K562 (cell line): ENCODE data around the gene SH3GL3.

Experiments used
- ELF4 ChIP-seq: fragments of 450-650 bp; formaldehyde crosslinking; IDR thresholded peaks from 2 replicates; pipeline ENCODE4 v1.4.0; 2022; ENCODE audit warnings: missing genetic modification characterization
- EP300 ChIP-seq: IDR thresholded peaks from 2 replicates; pipeline ENCODE4 v1.6.1; 2012; ENCODE audit warnings: low read length, improper control_type of control experiment
- GABPB2 ChIP-seq: fragments of 250-450 bp; sonication (Bioruptor Pico); conservative IDR thresholded peaks from 2 replicates; pipeline ENCODE4 v1.5.1; 2021; ENCODE audit warnings: mild to moderate bottlenecking
- JUND ChIP-seq, 2 experiments: IDR thresholded peaks; 2 replicates in 1 of 2; 3 replicates in 1 of 2; pipeline ENCODE4 v1.6.1; 2011; ENCODE audit warnings: borderline replicate concordance in 2 of 2, low read depth in 2 of 2, low read length in 2 of 2, improper control_type of control experiment in 1 of 2, missing biosample characterization in 1 of 2, missing genetic modification characterization in 1 of 2, missing genetic modification reagents in 1 of 2
- KDM4B ChIP-seq, 2 experiments: fragments of 450-650 bp in 1 of 2; sonication (generic) in 1 of 2; IDR thresholded peaks; 2 replicates each; pipeline ENCODE4 v1.6.1; 2016 to 2017; ENCODE audit warnings: borderline replicate concordance in 2 of 2, antibody characterized with exemption in 1 of 2, low read depth in 1 of 2, mild to moderate bottlenecking in 1 of 2
- MAZ ChIP-seq, 2 experiments: fragments of 450-650 bp in 1 of 2; sonication (generic) in 1 of 2; formaldehyde crosslinking; IDR thresholded peaks in 1 of 2; conservative IDR thresholded peaks in 1 of 2; 2 replicates each; pipeline versions ENCODE4 v1.4.0 to v1.5.0; 2020; ENCODE audit warnings: mild to moderate bottlenecking in 1 of 2, missing genetic modification reagents in 1 of 2
- RAD51 ChIP-seq: fragments of 450-650 bp; IDR thresholded peaks from 2 replicates; pipeline ENCODE4 v1.7.1; 2016; ENCODE audit warnings: low read depth, mild to moderate bottlenecking, borderline replicate concordance
- RFX1 ChIP-seq: fragments of 450-650 bp; IDR thresholded peaks from 2 replicates; pipeline ENCODE4 v1.6.1; 2016; ENCODE audit warnings: mild to moderate bottlenecking, moderate library complexity
- SMC3 ChIP-seq: conservative IDR thresholded peaks from 2 replicates; pipeline ENCODE4 v1.6.1; 2011; ENCODE audit warnings: low read depth, low read length, improper control_type of control experiment; ENCODE audit not compliant: insufficient read depth
- TAF9B ChIP-seq: fragments of 450-650 bp; IDR thresholded peaks from 2 replicates; pipeline ENCODE4 v1.6.1; 2018; ENCODE audit warnings: mild to moderate bottlenecking; ENCODE audit not compliant: partially characterized antibody
- TF ChIP-seq, protein P1 (sequence below): sonication (generic); formaldehyde crosslinking; IDR thresholded peaks from 2 replicates; pipeline ENCODE4 v1.8.1; 2023; ENCODE audit warnings: missing genetic modification reagents, mild to moderate bottlenecking, borderline replicate concordance
- TF ChIP-seq, protein P2 (sequence below), 3 experiments: IDR thresholded peaks in 2 of 3; conservative IDR thresholded peaks in 1 of 3; 2 replicates each; pipeline ENCODE4 v1.5.1; 2011 to 2012; ENCODE audit warnings: low read length in 3 of 3, mild to moderate bottlenecking in 3 of 3, control low read depth in 2 of 3, improper control_type of control experiment in 1 of 3, inconsistent platforms in 1 of 3, low read depth in 1 of 3, mixed read lengths in 1 of 3, moderate library complexity in 1 of 3; ENCODE audit not compliant: insufficient read depth in 2 of 3

DNA sequence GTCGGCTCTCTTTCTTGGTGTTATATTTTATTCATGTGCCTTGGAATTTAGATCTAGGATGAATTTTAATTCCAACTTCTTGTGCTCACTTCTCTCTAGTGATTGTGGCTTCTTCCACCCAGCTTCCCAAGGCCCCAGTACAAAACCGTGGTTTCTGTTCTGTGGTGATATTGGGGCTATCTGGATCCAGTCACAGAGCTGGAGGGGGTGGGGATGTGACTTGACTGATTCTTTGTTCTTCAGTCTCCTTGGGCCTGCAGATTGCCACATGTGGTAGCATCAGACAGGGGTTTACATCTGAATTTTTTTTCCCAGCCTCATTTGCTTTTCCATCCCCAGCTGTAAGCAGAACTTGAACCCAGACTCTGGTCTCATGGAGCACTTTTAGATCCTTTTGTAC lies 108.2 kb downstream of the SH3GL3 start:
- TF ChIP-seq ELF4 (no peak), SMC3 (no peak), TAF9B (no peak), GABPB2 (CRISPR knock-in tag) (no peak), MAZ (CRISPR knock-in tag; conservative IDR thresholded peaks at IDR 0.05 in 1 of 2, IDR thresholded peaks at IDR 0.05 in 1 of 2) (no peak), KDM4B (IDR thresholded peaks at IDR 0.05; ENCODE audit: borderline replicate concordance in 2 of 2, low read depth in 1 of 2) (no peak), JUND (IDR thresholded peaks at IDR 0.05; ENCODE audit: borderline replicate concordance, low read depth, low read length) (no peak), JUND (tag; IDR thresholded peaks at IDR 0.05; ENCODE audit: borderline replicate concordance, low read depth, low read length) (no peak), RAD51 (no peak), RFX1 (no peak), EP300 (no peak)
- TF ChIP-seq, protein P1, sequence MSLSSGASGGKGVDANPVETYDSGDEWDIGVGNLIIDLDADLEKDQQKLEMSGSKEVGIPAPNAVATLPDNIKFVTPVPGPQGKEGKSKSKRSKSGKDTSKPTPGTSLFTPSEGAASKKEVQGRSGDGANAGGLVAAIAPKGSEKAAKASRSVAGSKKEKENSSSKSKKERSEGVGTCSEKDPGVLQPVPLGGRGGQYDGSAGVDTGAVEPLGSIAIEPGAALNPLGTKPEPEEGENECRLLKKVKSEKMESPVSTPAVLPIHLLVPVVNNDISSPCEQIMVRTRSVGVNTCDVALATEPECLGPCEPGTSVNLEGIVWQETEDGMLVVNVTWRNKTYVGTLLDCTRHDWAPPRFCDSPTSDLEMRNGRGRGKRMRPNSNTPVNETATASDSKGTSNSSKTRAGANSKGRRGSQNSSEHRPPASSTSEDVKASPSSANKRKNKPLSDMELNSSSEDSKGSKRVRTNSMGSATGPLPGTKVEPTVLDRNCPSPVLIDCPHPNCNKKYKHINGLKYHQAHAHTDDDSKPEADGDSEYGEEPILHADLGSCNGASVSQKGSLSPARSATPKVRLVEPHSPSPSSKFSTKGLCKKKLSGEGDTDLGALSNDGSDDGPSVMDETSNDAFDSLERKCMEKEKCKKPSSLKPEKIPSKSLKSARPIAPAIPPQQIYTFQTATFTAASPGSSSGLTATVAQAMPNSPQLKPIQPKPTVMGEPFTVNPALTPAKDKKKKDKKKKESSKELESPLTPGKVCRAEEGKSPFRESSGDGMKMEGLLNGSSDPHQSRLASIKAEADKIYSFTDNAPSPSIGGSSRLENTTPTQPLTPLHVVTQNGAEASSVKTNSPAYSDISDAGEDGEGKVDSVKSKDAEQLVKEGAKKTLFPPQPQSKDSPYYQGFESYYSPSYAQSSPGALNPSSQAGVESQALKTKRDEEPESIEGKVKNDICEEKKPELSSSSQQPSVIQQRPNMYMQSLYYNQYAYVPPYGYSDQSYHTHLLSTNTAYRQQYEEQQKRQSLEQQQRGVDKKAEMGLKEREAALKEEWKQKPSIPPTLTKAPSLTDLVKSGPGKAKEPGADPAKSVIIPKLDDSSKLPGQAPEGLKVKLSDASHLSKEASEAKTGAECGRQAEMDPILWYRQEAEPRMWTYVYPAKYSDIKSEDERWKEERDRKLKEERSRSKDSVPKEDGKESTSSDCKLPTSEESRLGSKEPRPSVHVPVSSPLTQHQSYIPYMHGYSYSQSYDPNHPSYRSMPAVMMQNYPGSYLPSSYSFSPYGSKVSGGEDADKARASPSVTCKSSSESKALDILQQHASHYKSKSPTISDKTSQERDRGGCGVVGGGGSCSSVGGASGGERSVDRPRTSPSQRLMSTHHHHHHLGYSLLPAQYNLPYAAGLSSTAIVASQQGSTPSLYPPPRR (CRISPR knock-in tag), result no peak
- TF ChIP-seq, protein P2, sequence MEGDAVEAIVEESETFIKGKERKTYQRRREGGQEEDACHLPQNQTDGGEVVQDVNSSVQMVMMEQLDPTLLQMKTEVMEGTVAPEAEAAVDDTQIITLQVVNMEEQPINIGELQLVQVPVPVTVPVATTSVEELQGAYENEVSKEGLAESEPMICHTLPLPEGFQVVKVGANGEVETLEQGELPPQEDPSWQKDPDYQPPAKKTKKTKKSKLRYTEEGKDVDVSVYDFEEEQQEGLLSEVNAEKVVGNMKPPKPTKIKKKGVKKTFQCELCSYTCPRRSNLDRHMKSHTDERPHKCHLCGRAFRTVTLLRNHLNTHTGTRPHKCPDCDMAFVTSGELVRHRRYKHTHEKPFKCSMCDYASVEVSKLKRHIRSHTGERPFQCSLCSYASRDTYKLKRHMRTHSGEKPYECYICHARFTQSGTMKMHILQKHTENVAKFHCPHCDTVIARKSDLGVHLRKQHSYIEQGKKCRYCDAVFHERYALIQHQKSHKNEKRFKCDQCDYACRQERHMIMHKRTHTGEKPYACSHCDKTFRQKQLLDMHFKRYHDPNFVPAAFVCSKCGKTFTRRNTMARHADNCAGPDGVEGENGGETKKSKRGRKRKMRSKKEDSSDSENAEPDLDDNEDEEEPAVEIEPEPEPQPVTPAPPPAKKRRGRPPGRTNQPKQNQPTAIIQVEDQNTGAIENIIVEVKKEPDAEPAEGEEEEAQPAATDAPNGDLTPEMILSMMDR (IDR thresholded peaks at IDR 0.05 in 2 of 3, conservative IDR thresholded peaks at IDR 0.05 in 1 of 3; ENCODE audit: insufficient read depth in 2 of 3, low read depth in 1 of 3, low read length in 3 of 3), result no peak
